HG02840 (cell line): ENCODE results near the gene PRKAR1B.
"Not testable (repeated sequence)": the region's sequence is repeated elsewhere in the genome, so short reads cannot be mapped to it uniquely, and the experiment has no call there.

Experiments
- ATAC-seq: cut with Tn5 transposase; IDR thresholded peaks from one replicate; pipeline ENCODE4 v1.9.1; 2021; ENCODE audit warnings: mild to moderate bottlenecking, moderate library complexity, moderate number of reproducible peaks; ENCODE audit not compliant: unreplicated experiment, low FRiP score

PRKAR1B gene

DNA sequence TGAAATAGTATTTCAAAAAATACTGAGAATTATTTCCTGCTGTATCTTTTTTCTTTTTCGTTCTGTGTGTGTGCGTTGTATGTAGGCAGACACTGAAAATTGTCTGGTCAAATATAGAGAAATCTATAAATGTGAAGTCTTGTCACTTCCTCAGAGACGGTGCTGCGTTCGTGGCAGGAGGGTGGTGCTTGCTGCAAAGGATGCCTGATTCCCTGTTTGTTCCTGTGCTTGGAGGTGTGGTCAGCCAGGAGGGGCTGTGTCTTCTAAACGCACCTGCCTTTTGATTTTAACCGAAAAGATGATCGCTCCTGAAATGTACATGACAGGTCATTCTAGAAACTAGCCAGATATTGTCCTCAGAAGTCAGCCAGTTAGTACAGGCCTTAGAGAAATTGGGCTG lies 32.5 kb upstream of the PRKAR1B start:
- no peak for ATAC-seq

DNA sequence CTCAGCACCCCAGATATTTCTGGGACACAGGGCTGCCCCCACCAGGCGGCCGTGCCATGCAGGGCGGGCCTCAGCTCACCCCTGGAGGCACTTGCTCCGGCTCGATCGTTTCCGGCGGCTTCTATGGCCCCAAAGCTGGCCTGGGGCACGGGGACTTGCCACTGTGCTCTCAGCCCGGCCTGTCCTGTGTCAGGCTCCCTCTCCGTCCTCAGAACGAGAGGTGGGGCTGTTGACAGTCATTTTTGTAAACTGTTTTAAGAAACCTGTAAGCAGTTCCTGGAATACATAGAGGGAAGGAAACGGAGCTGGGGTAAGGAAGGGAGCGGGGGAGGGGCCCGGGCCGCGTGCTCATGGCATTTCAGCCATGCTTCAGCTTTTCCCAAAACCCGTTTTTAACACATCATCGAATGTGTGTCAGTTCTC lies 30.7 kb upstream of the PRKAR1B start:
- ATAC-seq = no peak

DNA sequence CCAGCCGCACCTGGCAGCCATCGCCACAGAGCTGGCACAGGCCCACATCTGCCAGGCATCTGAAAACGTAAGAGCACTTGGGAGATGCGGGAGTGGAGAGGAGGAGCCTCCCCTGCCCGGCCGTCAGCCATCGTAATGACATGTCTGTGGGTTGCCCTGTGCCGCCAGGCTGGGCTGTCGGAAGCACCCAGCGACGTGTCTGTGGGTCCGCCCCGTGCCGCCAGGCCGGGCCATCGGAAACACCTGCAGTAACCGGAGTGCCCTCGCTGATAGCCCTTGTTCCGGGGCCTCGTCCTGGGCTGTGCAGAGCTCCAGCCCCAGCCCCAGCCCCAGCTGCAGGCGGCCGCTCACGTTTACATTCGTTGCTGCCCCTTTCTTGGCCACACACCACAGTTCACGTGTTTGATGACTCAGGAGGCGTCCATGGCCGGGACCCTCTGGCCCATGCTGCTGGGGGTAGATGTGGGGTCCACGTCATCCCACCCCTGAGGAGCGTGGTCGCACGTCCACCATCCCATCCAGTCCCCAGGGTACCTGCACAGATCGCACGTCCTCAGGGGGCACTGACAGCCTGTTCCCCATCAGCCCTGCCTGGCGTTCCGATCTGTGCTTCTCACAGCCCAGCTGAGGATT lies 30.0 kb upstream of the PRKAR1B start:
- no peak for ATAC-seq

DNA sequence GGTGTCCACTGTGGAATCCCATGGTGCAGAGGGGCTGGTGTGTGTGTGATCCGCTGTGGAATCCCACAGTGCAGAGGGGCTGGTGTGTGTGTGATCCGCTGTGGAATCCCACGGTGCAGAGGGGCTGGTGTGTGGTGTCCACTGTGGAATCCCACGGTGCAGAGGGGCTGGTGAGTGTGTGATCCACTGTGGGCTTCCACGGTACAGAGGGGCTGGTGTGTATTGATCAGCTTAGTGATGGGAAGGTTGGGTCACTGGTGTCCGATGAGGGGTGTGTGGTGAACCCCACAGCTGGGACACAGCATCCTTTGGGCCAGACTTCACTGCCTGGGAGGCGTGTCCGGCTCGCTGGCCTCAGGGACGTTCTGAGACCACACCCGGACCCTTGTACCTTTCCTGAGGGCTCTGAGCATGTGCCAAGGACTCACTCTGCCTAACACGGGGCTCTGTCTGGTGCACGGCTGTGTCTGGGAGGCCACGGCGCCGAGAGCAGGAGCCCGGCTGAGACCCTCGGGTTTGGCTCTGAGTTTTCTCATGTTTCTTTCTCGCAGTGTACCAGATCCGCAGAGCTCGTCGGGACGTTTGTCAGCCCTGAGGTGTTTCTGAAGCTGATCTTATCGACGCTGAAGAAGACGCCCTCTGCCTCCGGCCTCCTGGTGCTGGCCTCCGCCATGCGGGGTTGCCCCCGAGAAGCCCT lies 29.3 kb upstream of the PRKAR1B start:
- no peak for ATAC-seq

DNA sequence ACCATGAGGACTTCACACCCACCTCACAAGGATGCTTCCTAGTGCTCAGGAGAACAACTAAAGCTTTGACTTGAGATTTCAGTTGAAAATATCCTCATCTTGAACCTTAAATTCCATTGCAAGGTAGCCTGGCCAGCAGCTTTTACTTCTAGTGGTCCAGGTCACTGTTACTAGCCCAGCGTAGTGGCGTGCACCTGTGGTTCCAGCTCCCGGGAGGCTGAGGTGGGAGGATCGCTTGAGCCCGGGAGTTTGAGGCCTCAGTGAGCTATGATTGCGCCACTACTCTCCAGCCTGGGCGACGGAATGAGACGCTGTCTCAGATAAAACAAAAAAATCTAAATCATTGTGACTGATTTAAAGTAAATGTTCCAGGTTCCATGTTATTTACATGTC lies 28.3 kb upstream of the PRKAR1B start:
- no peak for ATAC-seq

DNA sequence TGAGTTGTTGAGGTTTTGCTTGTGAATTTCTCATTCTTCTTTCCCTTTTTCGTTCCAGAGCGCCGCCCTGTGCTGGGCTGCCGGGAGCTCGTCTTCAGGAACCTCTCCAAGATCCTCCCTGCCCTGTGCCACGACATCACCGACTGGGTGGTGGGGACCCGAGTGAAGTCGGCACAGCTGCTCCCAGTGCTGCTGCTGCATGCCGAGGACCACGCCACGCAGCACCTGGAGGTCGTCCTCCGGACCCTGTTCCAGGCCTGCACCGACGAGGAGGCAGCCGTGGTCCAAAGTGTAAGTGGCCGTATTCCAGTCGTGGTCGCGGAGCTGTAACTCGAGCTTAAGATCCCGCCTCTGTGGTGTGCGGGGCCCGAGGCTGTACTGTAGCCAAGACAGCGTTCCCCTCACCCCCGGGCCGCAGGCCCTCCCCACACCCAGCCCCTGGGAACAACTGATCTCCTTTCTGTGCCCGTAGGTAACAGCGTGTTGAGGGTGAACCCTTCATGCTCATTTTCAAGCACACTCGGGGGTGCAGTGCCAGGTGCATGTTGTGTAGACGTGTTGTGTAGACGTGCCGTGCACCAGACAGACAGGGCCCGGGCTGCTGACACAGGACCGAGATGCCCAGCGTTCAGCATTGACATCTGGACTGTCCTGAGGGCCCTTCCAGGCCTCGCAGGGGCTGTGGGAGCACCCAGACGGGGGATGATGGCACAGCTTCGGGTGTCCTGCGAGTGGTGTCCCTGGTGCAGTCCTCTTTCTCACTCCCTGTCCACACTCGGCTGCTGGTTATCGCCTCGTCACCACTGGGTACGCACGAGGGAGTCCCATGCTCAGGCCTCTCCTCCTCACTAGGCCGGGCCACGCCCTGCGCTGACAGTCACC lies 27.7 kb upstream of the PRKAR1B start:
- no peak for ATAC-seq

DNA sequence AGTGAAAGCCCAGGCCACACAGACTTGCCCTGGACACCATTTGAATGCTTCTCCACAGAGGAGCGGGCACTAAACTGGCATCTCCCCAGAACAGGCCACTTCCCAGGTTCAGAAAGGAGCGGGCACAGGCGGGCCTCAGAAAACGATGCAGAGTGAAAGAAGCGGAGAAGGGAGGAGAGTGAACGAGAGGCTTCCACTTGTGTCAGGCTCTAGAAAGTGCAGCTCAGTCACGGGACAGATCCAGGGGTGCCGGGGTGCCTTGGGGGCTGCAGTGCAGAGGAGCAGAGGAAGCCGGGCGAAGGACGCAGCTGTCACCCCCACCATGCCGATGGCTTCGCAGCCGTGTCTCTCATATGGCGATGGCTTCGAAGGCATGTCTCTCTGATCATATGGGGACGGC lies 26.1 kb upstream of the PRKAR1B start:
- ATAC-seq = no peak

DNA sequence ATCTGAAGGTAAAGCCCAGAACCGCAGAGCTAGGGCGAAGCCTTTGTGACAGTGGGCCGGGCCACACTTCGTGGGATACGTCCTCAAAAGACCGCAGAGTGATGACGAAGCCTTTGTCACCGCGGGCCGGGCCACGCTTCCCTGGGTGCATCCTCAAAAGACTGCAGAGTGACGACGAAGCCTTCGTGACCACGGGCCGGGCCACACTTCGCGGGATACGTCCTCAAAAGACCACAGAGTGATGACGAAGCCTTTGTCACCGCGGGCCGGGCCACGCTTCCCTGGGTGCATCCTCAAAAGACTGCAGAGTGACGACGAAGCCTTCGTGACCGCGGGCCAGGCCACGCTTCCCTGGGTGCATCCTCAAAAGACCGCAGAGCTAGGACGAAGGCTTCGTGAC lies 25.2 kb upstream of the PRKAR1B start:
- not testable (repeated sequence) for ATAC-seq

DNA sequence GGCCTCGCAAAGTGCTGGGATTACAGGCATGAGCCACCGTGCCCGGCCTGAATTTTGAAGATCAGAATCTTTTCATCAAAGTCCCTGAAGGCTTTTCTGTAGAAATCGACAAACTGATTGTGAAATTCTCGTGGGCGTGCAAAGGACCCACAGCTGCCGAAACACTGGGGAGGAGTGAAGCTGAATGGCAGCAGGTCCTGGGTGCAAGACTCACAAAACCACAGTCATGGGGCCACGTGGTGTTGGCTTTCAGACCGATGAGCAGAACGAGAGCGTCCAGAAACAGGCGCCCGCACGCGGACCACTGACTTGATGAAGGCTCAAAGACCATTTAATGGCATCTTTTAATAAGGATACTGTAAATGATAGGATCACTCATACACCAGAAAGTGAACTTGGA lies 24.7 kb upstream of the PRKAR1B start:
- no peak for ATAC-seq

DNA sequence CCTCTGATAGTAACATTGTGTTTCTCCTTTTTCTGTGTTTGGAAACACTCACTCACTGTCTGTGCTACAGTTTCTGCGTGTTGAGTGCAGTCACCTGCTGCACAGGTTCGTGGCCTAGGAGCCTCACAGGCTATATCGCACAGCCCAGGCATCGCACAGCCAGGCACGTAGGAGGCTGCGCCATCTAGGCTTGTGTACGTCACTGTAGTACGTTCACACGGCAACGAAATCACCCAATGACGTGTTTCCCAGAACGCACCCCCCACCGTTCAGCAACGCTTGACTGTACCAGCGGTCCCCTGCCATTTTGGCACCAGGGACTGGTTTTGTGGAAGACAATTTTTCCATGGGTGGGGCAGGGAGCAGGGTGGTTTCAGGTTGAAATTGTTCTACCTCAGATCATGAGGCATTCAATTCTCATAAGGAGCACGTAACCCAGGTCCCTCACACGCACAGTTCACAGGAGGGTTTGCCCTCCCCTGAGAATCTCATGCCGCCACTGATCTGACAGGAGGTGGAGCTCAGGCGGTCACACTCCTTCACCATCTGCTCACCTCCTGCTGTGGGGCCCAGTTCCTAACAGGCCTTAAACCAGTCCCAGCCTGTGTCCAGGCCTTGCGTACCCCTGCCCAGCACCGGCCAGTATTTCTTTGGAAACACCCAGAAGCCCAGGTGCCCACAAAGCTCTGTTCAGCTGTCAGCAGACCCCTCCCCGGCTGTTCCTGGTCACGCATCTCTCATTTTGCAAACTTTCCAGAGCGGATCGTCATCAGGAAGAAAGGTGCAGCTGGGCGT lies 23.2 kb upstream of the PRKAR1B start:
- no peak for ATAC-seq

DNA sequence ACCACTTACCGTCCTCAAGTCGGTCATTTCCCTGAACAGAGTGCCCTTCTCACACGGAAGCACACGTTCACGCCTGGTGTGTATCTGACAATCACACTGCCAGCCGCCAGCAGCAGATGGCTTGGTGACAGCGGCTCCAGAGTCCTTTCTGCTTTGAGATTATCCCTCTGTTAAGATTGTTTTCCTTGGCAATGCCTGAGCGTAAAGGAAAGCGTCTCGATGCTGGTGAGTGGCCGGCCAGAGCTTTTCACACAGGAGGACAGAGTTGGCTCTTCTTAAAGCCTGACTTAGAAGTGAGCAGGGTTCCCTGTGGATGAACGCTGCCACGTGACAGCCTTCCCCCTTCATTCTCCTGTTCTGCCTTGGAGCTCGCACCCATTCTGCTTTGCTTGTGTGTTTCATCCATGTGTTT lies 22.1 kb upstream of the PRKAR1B start:
- ATAC-seq = no peak

DNA sequence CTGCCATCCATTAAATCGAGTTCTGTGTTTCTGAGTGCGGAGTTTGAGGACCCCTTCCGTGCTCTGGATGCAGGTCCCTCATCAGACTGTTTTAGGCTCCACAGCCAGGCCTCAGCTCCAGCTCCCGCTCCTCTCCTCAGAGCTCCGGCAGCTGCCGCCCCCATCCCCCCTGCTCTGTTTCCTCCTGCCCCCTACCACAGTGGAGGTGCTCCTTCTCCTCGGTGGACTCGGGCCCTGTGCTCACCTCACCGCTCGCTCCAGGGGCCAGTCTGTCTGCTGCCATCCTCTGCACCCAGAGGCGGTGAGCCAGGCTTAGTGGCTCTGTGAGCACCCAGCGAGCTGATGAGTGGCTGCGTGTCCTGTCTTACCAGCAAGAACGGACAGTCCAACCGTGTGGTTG lies 21.4 kb upstream of the PRKAR1B start:
- ATAC-seq = no peak

DNA sequence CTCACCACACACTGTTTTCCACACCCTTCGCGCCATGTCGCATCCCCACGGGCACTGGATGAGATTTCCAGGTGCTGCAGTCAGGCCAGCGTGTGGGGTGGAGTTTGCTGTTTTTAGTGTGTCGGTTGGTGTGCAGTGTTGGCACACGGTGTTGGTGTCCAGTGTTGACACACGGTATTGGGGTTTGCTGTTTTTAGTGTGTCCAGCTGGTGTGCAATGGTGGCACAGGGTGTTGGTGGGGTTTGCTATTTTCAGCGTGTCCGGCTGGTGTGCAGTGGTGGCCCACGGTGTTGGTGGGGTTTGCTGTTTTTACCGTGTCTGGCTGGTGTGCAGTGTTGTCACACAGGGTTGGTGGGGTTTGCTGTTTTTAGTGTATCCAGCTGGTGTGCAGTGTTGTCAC lies 20.1 kb upstream of the PRKAR1B start:
- ATAC-seq = no peak

DNA sequence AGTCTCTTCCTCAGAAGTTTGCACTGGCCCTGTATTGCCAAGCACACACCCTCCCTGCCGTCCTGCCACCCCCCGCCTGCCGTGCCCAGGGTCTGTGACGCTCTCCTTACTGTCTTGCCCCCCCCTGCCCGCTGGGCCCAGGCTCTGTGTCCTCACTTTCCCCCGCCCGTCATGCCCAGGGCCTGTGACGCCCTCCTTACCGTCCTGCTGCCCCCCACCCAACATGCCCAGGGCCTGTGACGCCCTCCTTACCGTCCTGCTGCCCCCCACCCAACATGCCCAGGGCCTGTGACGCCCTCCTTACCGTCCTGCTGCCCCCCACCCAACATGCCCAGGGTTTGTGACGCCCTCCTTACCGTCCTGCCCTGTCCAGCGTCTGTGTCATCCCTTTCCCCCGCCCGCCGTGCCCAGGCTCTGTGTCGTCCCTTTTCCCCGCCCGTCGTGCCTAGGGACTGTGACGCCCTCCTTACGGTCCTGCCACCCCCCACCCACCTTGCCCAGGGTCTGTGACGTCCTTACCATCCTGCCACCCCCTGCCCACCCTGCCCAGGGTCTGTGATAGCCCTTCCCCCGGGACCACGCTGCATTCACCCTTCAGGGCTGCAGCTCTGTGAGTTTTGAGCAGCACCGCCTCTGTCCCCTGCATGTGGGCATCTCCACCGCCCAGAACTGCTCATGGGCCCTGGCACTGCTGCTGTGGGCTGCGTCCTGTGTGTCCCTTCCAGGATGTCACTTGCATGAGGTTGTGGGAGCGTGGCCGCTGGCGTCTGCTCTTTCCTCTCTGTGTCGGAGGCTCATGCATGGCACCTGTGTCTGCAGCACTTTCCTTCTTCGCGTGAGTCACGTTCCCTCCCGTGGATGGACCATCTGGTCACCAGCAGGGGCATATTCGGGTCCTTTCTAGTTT lies 19.3 kb upstream of the PRKAR1B start:
- ATAC-seq = no peak

DNA sequence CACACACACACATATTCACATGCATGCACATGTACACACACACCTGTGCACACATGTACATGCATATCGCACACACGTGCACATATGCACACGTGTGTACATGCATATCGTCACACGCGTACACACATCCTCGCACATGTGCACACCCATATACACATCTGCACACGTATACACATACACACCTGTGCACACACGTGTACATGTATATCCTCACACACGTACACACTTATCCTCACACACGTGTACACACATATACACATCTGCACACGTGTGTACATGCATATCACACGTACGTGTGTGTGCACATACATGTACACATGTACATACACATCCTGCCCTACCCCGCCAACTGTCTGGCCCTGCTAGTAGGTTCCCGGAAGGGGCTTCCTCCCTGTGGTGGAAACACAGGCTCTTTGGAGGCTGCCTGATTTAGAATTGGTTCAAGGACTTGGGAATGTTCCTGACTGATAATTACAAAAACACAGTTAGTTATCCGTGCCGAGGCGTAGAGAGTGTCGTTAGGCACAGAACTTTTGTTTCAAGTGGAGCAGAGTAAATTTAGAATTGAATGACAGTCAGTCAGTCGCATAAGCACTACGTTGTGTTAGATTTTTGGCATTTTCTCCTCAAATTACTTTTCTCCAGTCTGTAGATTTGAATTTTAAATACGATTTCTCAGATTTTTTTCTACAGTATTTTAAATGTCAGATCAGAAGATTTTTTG lies 18.5 kb upstream of the PRKAR1B start:
- ATAC-seq = no peak

DNA sequence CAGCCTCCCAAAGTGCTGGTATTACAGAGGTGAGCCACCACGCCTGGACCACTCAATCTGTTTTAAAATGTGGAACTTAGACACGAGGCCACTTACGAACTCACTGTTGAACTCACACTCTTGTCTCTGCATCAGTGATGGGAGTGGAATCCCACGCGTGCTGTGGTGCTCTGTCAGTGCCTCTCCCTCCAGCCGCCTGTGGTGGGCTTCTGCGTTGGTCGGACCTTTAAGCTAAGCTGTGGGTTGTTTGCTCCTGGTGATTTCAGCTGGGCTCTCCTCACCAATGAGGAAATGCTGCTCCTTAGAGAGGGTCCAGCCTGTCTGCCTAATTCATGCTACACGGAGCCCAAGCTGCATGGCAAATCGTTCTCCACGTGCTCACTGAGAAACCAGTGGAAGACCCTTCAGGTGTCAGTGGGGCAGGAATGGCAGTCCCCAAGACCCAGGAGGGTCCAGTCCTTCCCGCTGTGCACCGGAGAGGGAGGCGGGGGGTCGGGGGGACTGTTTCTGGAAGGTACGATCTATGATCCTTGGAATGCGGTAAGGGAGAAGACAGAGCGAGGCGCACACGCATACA lies 17.9 kb upstream of the PRKAR1B start:
- ATAC-seq = no peak

DNA sequence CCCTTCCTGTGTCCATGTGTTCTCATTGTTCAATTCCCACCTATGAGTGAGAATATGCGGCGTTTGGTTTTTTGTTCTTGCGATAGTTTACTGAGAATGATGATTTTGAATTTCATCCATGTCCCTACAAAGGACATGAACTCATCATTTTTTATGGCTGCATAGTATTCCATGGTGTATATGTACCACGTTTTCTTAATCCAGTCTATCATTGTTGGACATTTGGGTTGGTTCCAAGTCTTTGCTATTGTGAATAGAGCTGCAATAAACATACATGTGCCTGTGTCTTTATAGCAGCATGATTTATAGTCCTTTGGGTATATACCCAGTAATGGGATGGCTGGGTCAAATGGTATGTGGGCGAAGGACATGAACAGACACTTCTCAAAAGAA lies 17.0 kb upstream of the PRKAR1B start:
- ATAC-seq = not testable (repeated sequence)

DNA sequence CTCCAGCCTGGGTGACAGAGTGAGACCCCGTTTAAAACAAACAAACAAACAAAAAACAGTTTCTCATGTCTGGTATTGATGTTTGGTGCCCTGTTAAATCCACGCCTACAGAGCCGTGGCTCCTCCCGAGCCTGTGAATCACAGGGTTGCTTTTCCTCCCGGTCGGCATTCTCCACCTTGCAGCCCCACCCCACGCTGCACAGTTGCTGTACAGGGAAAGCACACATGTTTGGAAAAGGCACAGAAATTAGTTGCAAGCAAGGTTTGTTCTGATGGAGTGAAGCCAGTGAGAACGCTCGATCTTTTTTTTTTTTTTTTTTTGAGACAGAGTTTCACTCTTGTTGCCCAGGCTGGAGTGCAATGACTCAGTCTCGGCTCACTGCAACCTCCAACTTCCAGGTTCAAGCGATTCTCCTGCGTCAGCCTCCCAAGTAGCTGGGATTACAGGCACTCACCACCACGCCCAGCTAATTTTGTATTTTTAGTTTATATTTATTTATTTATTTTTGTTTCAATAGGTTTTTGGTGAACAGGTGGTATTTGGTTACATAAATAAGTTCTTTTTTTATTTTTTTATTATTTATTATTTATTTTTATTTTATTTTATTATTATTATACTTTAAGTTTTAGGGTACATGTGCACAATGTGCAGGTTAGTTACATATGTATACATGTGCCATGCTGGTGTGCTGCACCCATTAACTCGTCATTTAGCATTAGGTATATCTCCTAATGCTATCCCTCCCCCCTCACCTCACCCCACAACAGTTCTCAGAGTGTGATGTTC lies 16.5 kb upstream of the PRKAR1B start:
- not testable (repeated sequence) for ATAC-seq
